HepG2 (cell line): Measurements from ENCODE around the gene CERS1. TPM values are rescaled to one million over a fixed set of nuclear protein-coding genes. Genes with fewer than 3 reads are reported as not detected.

Source experiments
- ATAC-seq: fragments of 200-7000 bp; cut with Tn5 transposase; 3 replicates; pipeline ENCODE4 v1.9.1; 2020; ENCODE audit warnings: mild to moderate bottlenecking, moderate library complexity
- BruUV-seq: library from RNA; stranded (reverse); fragments of 400-500 nt; replicated peaks from 2 replicates; lab custom pipeline; 2021; lab: Mats Ljungman, UMichigan
- CTCF ChIA-PET: fragments of 300-600 bp; formaldehyde crosslinking; extraction: SDS; loops from one replicate; lab custom pipeline; 2021; ENCODE audit warnings: low total read pairs, inconsistent platforms, low intra/inter-chr PET ratio; lab: Yijun Ruan, JAX
- POLR2A ChIA-PET: fragments of 350-600 bp; sonication (Branson Sonifier 250); formaldehyde crosslinking; loops from one replicate; lab custom pipeline; 2020; ENCODE audit warnings: antibody characterized with exemption, inconsistent platforms; lab: Yijun Ruan, JAX
- DNase-seq: peaks from one replicate; pipeline ENCODE4 v3.0.0-alpha.2; 2015; ENCODE audit warnings: low spot score
- FAIRE-seq: peaks from 3 replicates; lab custom pipeline; 2011; peaks lifted over from hg19 to GRCh38; lab: Jason Lieb, UNC
- H2AFZ ChIP-seq: one replicate; pipeline ENCODE4 v1.6.1; 2011; ENCODE audit warnings: low read length, inconsistent platforms
- H3K27ac ChIP-seq: fragments of 300-600 bp; 3 replicates; pipeline ENCODE4 v1.8.0; 2011; ENCODE audit warnings: mixed run types, mild to moderate bottlenecking, mixed read lengths, low read length, inconsistent platforms; ENCODE audit not compliant: insufficient read depth; ENCODE audit errors: extremely low read length
- H3K27me3 ChIP-seq, 2 experiments: fragments of 200-600 bp in 1 of 2; 2 replicates in 1 of 2; 3 replicates in 1 of 2; pipeline versions ENCODE4 v1.6.0 to v1.8.0; 2011; ENCODE audit warnings: low read length in 2 of 2, mild to moderate bottlenecking in 2 of 2, moderate library complexity in 2 of 2, inconsistent platforms in 1 of 2; ENCODE audit not compliant: insufficient read depth in 2 of 2, control insufficient read depth in 1 of 2
- H3K36me3 ChIP-seq, 2 experiments: fragments of 200-600 bp in 1 of 2; replicated peaks in 1 of 2; 2 replicates in 1 of 2; 3 replicates in 1 of 2; pipeline versions ENCODE4 v1.5.1 to v1.8.0; 2011; ENCODE audit warnings: low read length in 2 of 2, inconsistent platforms in 1 of 2; ENCODE audit not compliant: insufficient read depth in 2 of 2, control insufficient read depth in 1 of 2
- H3K4me1 ChIP-seq: 2 replicates; pipeline ENCODE4 v1.5.1; 2012; ENCODE audit warnings: low read length, inconsistent platforms; ENCODE audit not compliant: insufficient read depth
- H3K4me2 ChIP-seq: 2 replicates; pipeline ENCODE4 v1.6.0; 2011; ENCODE audit warnings: low read depth, low read length, inconsistent platforms
- H3K4me3 ChIP-seq, 3 experiments: fragments of 200-600 bp in 1 of 3; sonication (generic), shearing (Covaris generic) in 1 of 3; replicated peaks in 1 of 3; 2 replicates each; pipeline ENCODE4 v1.5.1; 2011 to 2016; ENCODE audit warnings: low read length in 3 of 3, inconsistent platforms in 2 of 3, low read depth in 2 of 3, mild to moderate bottlenecking in 2 of 3, control low read depth in 1 of 3, mixed read lengths in 1 of 3; ENCODE audit not compliant: insufficient read depth in 1 of 3
- H3K79me2 ChIP-seq: one replicate; pipeline ENCODE4 v1.6.1; 2011; ENCODE audit warnings: low read length, inconsistent platforms; ENCODE audit not compliant: insufficient read depth
- H3K9ac ChIP-seq: 2 replicates; pipeline ENCODE4 v1.6.0; 2011; ENCODE audit warnings: mild to moderate bottlenecking, low read depth, low read length, inconsistent platforms; ENCODE audit not compliant: insufficient read depth
- H3K9me3 ChIP-seq: 2 replicates; pipeline ENCODE4 v1.5.1; 2012; ENCODE audit warnings: mild to moderate bottlenecking, low read length
- H4K20me1 ChIP-seq: 2 replicates; pipeline ENCODE4 v1.6.0; 2011; ENCODE audit warnings: inconsistent platforms, mild to moderate bottlenecking, low read length, moderate library complexity; ENCODE audit not compliant: insufficient read depth
- AGO2 ChIP-seq: fragments of 200-400 bp; formaldehyde crosslinking; optimal IDR thresholded peaks from 2 replicates; pipeline ENCODE3; 2017; ENCODE audit warnings: mild to moderate bottlenecking, low read depth, low read length, moderate library complexity
- RBM22 ChIP-seq: fragments of 200-400 bp; formaldehyde crosslinking; optimal IDR thresholded peaks from 2 replicates; pipeline ENCODE3; 2017; ENCODE audit warnings: mild to moderate bottlenecking, low read length, moderate library complexity
- SKI ChIP-seq: fragments of 450-650 bp; IDR thresholded peaks from one replicate; pipeline ENCODE4 v1.6.1; 2018; ENCODE audit warnings: mild to moderate bottlenecking; ENCODE audit not compliant: partially characterized antibody
- SYNCRIP ChIP-seq: fragments of 200-400 bp; formaldehyde crosslinking; IDR thresholded peaks from 2 replicates; pipeline ENCODE4 v1.6.1; 2018; ENCODE audit warnings: mild to moderate bottlenecking, low read depth, low read length; ENCODE audit not compliant: insufficient read depth
- ZNF367 ChIP-seq: sonication (generic); formaldehyde crosslinking; IDR thresholded peaks from 2 replicates; pipeline ENCODE4 v1.4.0; 2020; ENCODE audit warnings: missing genetic modification reagents, borderline replicate concordance
- ZNF432 ChIP-seq: sonication (generic); formaldehyde crosslinking; IDR thresholded peaks from 2 replicates; pipeline ENCODE4 v1.5.0; 2020; ENCODE audit warnings: missing genetic modification reagents, mild to moderate bottlenecking, borderline replicate concordance
- ZNF44 ChIP-seq: sonication (generic); formaldehyde crosslinking; IDR thresholded peaks from 2 replicates; pipeline ENCODE4 v1.5.1; 2020; ENCODE audit warnings: mild to moderate bottlenecking, missing genetic modification reagents
- ZNF580 ChIP-seq: IDR thresholded peaks from 2 replicates; pipeline ENCODE4 v1.6.1; 2016; ENCODE audit warnings: low read depth, borderline replicate concordance
- WGBS: methylation state at CpG from one replicate; pipeline ENCODE4 v1.1.6; 2017; ENCODE audit warnings: low lambda C conversion rate; 5-methylcytosine and 5-hydroxymethylcytosine counted together
- in situ Hi-C: cut with HindIII; loops from 2 replicates; pipeline ENCODE4 v1.10.0; 2017; ENCODE audit warnings: low pct_unique_long_range_greater_than_20kb; ENCODE audit not compliant: extremely low pct_ligation_motif_present
- intact Hi-C: fragments of 100-400 bp; cut with micrococcal nuclease; formaldehyde crosslinking; loops from one replicate; pipeline ENCODE4 v1.10.0; 2022; ENCODE audit not compliant: unreplicated experiment
- polyA plus RNA-seq, 8 experiments: library from polyadenylated mRNA; depleted of rRNA in 3 of 8; stranded (reverse) in 7 of 8; unstranded in 1 of 8; fragments of >200 nt; fragmentation: Illumina TruSeq in 4 of 8; extraction: Trizol in 4 of 8; gene quantifications; 2 replicates each; pipeline versions ENCODE4 v1.2.1 to v1.2.3, GENCODE V29; 2011 to 2016; ENCODE audit warnings: low read depth in 4 of 8, missing spikeins in 1 of 8, mixed read lengths in 1 of 8; ENCODE audit not compliant: insufficient read depth in 1 of 8
- total RNA-seq, 5 experiments: library from RNA; depleted of rRNA; stranded (reverse); fragments of >200 nt; fragmentation: Illumina TruSeq; extraction: Trizol; gene quantifications; 2 replicates each; pipeline ENCODE4 v1.2.3, GENCODE V29; 2016; ENCODE audit warnings: low read depth in 1 of 5

The CERS1 gene
- total and polyA plus RNA-seq, 2 of the 13 experiments (the other 11 are each of a cell fraction or from before 2014, with no cell fraction given), result 4.6 to 9.8 TPM

GRCh38 chr19:18852648-18853047 lies 43.3 kb downstream of the CERS1 start:
- in situ Hi-C loops, result no loop called here
- peaks cover 69 to 99% of the 10 kb centered on the region in 2 experiments for H3K36me3 ChIP-seq
- DNase-seq (no peak), FAIRE-seq (no peak), ATAC-seq (no peak)
- H3K9ac ChIP-seq, result no peak overlapping the region
- ChIA-PET CTCF (no interaction called here), POLR2A (no interaction called here)
- no peak overlapping the region for H2AFZ ChIP-seq
- H3K4me2 ChIP-seq, result no peak overlapping the region
- H3K27ac ChIP-seq, result no peak overlapping the region
- intact Hi-C loops, result no loop called here
- H3K79me2 ChIP-seq, result peaks cover 21% of the 10 kb centered on the region
- H3K27me3 ChIP-seq, result no peaks in the 10 kb centered on the region
- 95% methylated on average over 8 of the region's 12 CpGs for WGBS
- no peaks in the 10 kb centered on the region for H3K9me3 ChIP-seq
- no TSS peak for BruUV-seq
- H4K20me1 ChIP-seq, result peaks cover 28% of the 10 kb centered on the region
- H3K4me3 ChIP-seq, result no peak overlapping the region
- H3K4me1 ChIP-seq, result no peaks in the 10 kb centered on the region
- no peak for TF ChIP-seq SYNCRIP
- no peak for TF ChIP-seq ZNF44

GRCh38 chr19:18851673-18852325 lies 44.2 kb downstream of the CERS1 start:
- Histone ChIP-seq H3K36me3 (peaks cover 67 to 94% of the 10 kb centered on the region in 2 experiments), H2AFZ (no peak overlapping the region), H4K20me1 (peaks cover 37% of the 10 kb centered on the region), H3K9ac (no peak overlapping the region), H3K4me3 (no peak overlapping the region), H3K9me3 (no peaks in the 10 kb centered on the region), H3K4me2 (no peak overlapping the region), H3K79me2 (peaks cover 29% of the 10 kb centered on the region), H3K4me1 (no peaks in the 10 kb centered on the region), H3K27me3 (no peaks in the 10 kb centered on the region), H3K27ac (no peak overlapping the region)
- in situ Hi-C loops, result no loop called here
- CTCF ChIA-PET, result no interaction called here
- FAIRE-seq (no peak), DNase-seq (no peak), ATAC-seq (no peak)
- TF ChIP-seq ZNF580 (CRISPR knock-in tag) (no peak), ZNF367 (no peak), RBM22 (peak; percentile 38), AGO2 (peak; percentile 45), SKI (no peak), ZNF432 (CRISPR knock-in tag) (no peak)
- WGBS, result 99% methylated on average over 19 of the region's 31 CpGs
- POLR2A ChIA-PET, result no interaction called here
- no TSS peak for BruUV-seq
- intact Hi-C loops, result no loop called here
